A549 (cell line): ENCODE measurements around the gene LAMTOR4. TPM values are rescaled to one million over a fixed set of nuclear protein-coding genes. Genes with fewer than 3 reads are reported as not detected.

Source experiments
- ATAC-seq, 2 experiments: fragments of 200-7000 bp in 1 of 2; fragments of >200 bp in 1 of 2; cut with Nextera tagmentation in 1 of 2; cut with Tn5 transposase in 1 of 2; 3 replicates each; pipeline versions ENCODE4 v1.8.0 to v1.9.1; 2018 to 2020; ENCODE audit warnings: mild to moderate bottlenecking in 1 of 2, moderate library complexity in 1 of 2
- CTCF ChIA-PET: fragments of 300-600 bp; sonication (Branson Sonifier 250); formaldehyde crosslinking; extraction: SDS; loops from one replicate; lab custom pipeline; 2021; ENCODE audit warnings: antibody characterized with exemption, inconsistent platforms; lab: Yijun Ruan, JAX
- POLR2A ChIA-PET: fragments of 350-600 bp; formaldehyde crosslinking; extraction: SDS; loops from one replicate; lab custom pipeline; 2021; ENCODE audit warnings: antibody characterized with exemption, inconsistent platforms; lab: Yijun Ruan, JAX
- DNase-seq, 2 experiments: peaks; one replicate each; pipeline versions ENCODE4 v3.0.0 to v3.0.0-alpha.2; 2011 to 2016; ENCODE audit warnings: low read depth in 1 of 2, low spot score in 1 of 2
- FAIRE-seq: peaks from 2 replicates; lab custom pipeline; 2011; peaks lifted over from hg19 to GRCh38; lab: Jason Lieb, UNC
- H3K27ac ChIP-seq, 2 experiments: fragments of >200 bp; sonication (Bioruptor Twin); formaldehyde crosslinking; 3 replicates each; pipeline ENCODE4 v1.5.1; 2016 to 2017
- H3K4me1 ChIP-seq: fragments of >200 bp; sonication (Bioruptor Twin); formaldehyde crosslinking; 3 replicates; pipeline ENCODE4 v1.6.1; 2016
- H3K4me2 ChIP-seq: fragments of >200 bp; sonication (Bioruptor Twin); formaldehyde crosslinking; 3 replicates; pipeline ENCODE4 v1.6.1; 2016
- H3K4me3 ChIP-seq: fragments of >200 bp; sonication (Bioruptor Twin); formaldehyde crosslinking; 3 replicates; pipeline ENCODE4 v1.5.1; 2016
- H3K9me3 ChIP-seq: fragments of >200 bp; sonication (Bioruptor Twin); formaldehyde crosslinking; 3 replicates; pipeline ENCODE4 v1.6.1; 2016
- BCL3 ChIP-seq: fragments of >200 bp; sonication (Bioruptor Twin); formaldehyde crosslinking; IDR thresholded peaks from 3 replicates; pipeline ENCODE4 v1.6.1; 2016
- BHLHE40 ChIP-seq: IDR thresholded peaks from 2 replicates; pipeline ENCODE4 v1.6.1; 2012; ENCODE audit warnings: low read depth, low read length, inconsistent platforms
- CTCF ChIP-seq: fragments of >200 bp; sonication (Bioruptor Twin); formaldehyde crosslinking; IDR thresholded peaks from 3 replicates; pipeline ENCODE4 v1.5.1; 2016
- EHF ChIP-seq: fragments of 250-450 bp; sonication (Bioruptor Pico); IDR thresholded peaks from 2 replicates; pipeline ENCODE4 v1.5.0; 2020; ENCODE audit warnings: mild to moderate bottlenecking
- EHMT2 ChIP-seq: fragments of 200-600 bp; sonication (generic); IDR thresholded peaks from 2 replicates; pipeline ENCODE4 v1.6.1; 2016; ENCODE audit warnings: antibody characterized with exemption, low read depth, mild to moderate bottlenecking, moderate library complexity
- ELK1 ChIP-seq: fragments of 150-350 bp; IDR thresholded peaks from 2 replicates; pipeline ENCODE4 v1.6.1; 2014; ENCODE audit warnings: low read depth, mild to moderate bottlenecking, low read length
- FOSB ChIP-seq: fragments of 250-450 bp; sonication (Bioruptor Pico); IDR thresholded peaks from 2 replicates; pipeline ENCODE4 v1.5.0; 2020; ENCODE audit warnings: mild to moderate bottlenecking, moderate library complexity
- FOSL2 ChIP-seq, 2 experiments: fragments of 450-650 bp in 1 of 2; fragments of >200 bp in 1 of 2; sonication (Bioruptor Twin) in 1 of 2; formaldehyde crosslinking; IDR thresholded peaks; 2 replicates each; pipeline versions ENCODE4 v1.5.0 to v1.6.1; 2016 to 2020; ENCODE audit warnings: mild to moderate bottlenecking in 1 of 2, moderate library complexity in 1 of 2
- FOXS1 ChIP-seq: fragments of 250-450 bp; sonication (Bioruptor Pico); IDR thresholded peaks from 2 replicates; pipeline ENCODE4 v1.5.0; 2020; ENCODE audit warnings: mild to moderate bottlenecking, moderate library complexity
- GATA3 ChIP-seq: IDR thresholded peaks from 2 replicates; pipeline ENCODE4 v1.6.1; 2012; ENCODE audit warnings: borderline replicate concordance
- HEYL ChIP-seq: fragments of 250-450 bp; sonication (Bioruptor Pico); IDR thresholded peaks from 2 replicates; pipeline ENCODE4 v1.8.0; 2021; ENCODE audit warnings: mild to moderate bottlenecking, moderate library complexity
- HMGXB4 ChIP-seq: fragments of 250-450 bp; sonication (Bioruptor Pico); IDR thresholded peaks from 2 replicates; pipeline ENCODE4 v1.5.0; 2021; ENCODE audit warnings: mild to moderate bottlenecking, moderate library complexity, borderline replicate concordance
- HOXB13 ChIP-seq: fragments of 250-450 bp; sonication (Bioruptor Pico); IDR thresholded peaks from 2 replicates; pipeline ENCODE4 v1.5.0; 2020; ENCODE audit warnings: low read depth, mild to moderate bottlenecking, moderate library complexity
- HOXB5 ChIP-seq: fragments of 250-450 bp; sonication (Bioruptor Pico); IDR thresholded peaks from 2 replicates; pipeline ENCODE4 v1.5.0; 2020; ENCODE audit warnings: mild to moderate bottlenecking, moderate library complexity
- JUN ChIP-seq, 2 experiments: fragments of >200 bp; sonication (Bioruptor Twin); formaldehyde crosslinking; IDR thresholded peaks; 2 replicates in 1 of 2; 3 replicates in 1 of 2; pipeline ENCODE4 v1.6.1; 2016 to 2017
- JUNB ChIP-seq: fragments of >200 bp; sonication (Bioruptor Twin); formaldehyde crosslinking; IDR thresholded peaks from 2 replicates; pipeline ENCODE4 v1.6.1; 2016
- KDM5A ChIP-seq: fragments of 200-600 bp; sonication (generic); IDR thresholded peaks from 2 replicates; pipeline ENCODE4 v1.6.1; 2016; ENCODE audit warnings: antibody characterized with exemption, mild to moderate bottlenecking
- MYC ChIP-seq: IDR thresholded peaks from 2 replicates; pipeline ENCODE4 v1.6.1; 2012; ENCODE audit warnings: mild to moderate bottlenecking, inconsistent platforms, low read length, improper control_type of control experiment, borderline replicate concordance
- NFE2L2 ChIP-seq: fragments of 150-350 bp; conservative IDR thresholded peaks from 2 replicates; pipeline ENCODE4 v1.6.1; 2014; ENCODE audit warnings: low read length
- NR3C1 ChIP-seq: fragments of >200 bp; sonication (Bioruptor Twin); formaldehyde crosslinking; IDR thresholded peaks from 3 replicates; pipeline ENCODE4 v1.6.1; 2017
- RAD21 ChIP-seq, 2 experiments: fragments of >200 bp in 1 of 2; sonication (Bioruptor Twin) in 1 of 2; formaldehyde crosslinking in 1 of 2; IDR thresholded peaks in 1 of 2; conservative IDR thresholded peaks in 1 of 2; 2 replicates in 1 of 2; 3 replicates in 1 of 2; pipeline ENCODE4 v1.6.1; 2012 to 2018; ENCODE audit warnings: inconsistent platforms in 1 of 2
- RARB ChIP-seq: fragments of 250-450 bp; sonication (Bioruptor Pico); IDR thresholded peaks from 2 replicates; pipeline ENCODE4 v1.8.0; 2021; ENCODE audit warnings: mild to moderate bottlenecking, moderate library complexity
- RCOR1 ChIP-seq: fragments of 150-350 bp; IDR thresholded peaks from 2 replicates; pipeline ENCODE4 v1.6.1; 2014; ENCODE audit warnings: antibody characterized with exemption, low read length, low read depth
- RFX5 ChIP-seq: fragments of 450-650 bp; IDR thresholded peaks from 2 replicates; pipeline ENCODE4 v1.7.1; 2014; ENCODE audit warnings: antibody characterized with exemption, mild to moderate bottlenecking, moderate library complexity
- SMC3 ChIP-seq: fragments of >200 bp; sonication (Bioruptor Twin); formaldehyde crosslinking; IDR thresholded peaks from 3 replicates; pipeline ENCODE4 v1.6.1; 2018; ENCODE audit warnings: inconsistent platforms
- SREBF2 ChIP-seq: fragments of 450-650 bp; IDR thresholded peaks from 2 replicates; pipeline ENCODE4 v1.6.1; 2014; ENCODE audit warnings: mild to moderate bottlenecking, moderate library complexity
- TFCP2L1 ChIP-seq: fragments of 250-450 bp; sonication (Bioruptor Pico); IDR thresholded peaks from 2 replicates; pipeline ENCODE4 v1.5.0; 2021; ENCODE audit warnings: mild to moderate bottlenecking
- TP53 ChIP-seq: fragments of 250-450 bp; sonication (Bioruptor Pico); IDR thresholded peaks from 2 replicates; pipeline ENCODE4 v1.5.0; 2021; ENCODE audit warnings: mild to moderate bottlenecking, moderate library complexity
- ZFP36 ChIP-seq: fragments of 450-650 bp; IDR thresholded peaks from 2 replicates; pipeline ENCODE4 v1.6.1; 2014; ENCODE audit warnings: borderline replicate concordance; ENCODE audit not compliant: partially characterized antibody
- ZNF302 ChIP-seq: fragments of 250-450 bp; sonication (Bioruptor Pico); IDR thresholded peaks from 2 replicates; pipeline ENCODE4 v1.9.0; 2021; ENCODE audit warnings: inconsistent platforms, mild to moderate bottlenecking, moderate library complexity
- WGBS: methylation state at CpG from one replicate; pipeline ENCODE4 v1.1.6; 2017; ENCODE audit errors: missing lambda C conversion rate; 5-methylcytosine and 5-hydroxymethylcytosine counted together
- polyA plus RNA-seq, 4 experiments: library from polyadenylated mRNA; depleted of rRNA in 3 of 4; stranded (reverse); fragments of >200 nt; fragmentation: RNase III in 1 of 4; extraction: RNeasy Plus Mini Kit Qiagen cat#74134 plus additional on column Dnase treatment in 1 of 4; gene quantifications; 2 replicates in 3 of 4; 3 replicates in 1 of 4; pipeline ENCODE4 v1.2.3, GENCODE V29; 2011 to 2017

LAMTOR4 gene
- polyA plus RNA-seq, 2 of the 4 experiments (the other 2 are of a cell fraction), result 123 to 177 TPM

- 73% methylated on average over 5 of the region's 5 CpGs for WGBS
- H3K4me2 ChIP-seq, result no peak overlapping the region
- ATAC-seq, result no peak
- no peak overlapping the region for H3K4me3 ChIP-seq
- POLR2A ChIA-PET, result no interaction called here
- CTCF ChIA-PET, result interaction anchor here (0.8 to 1.8 kb wide), 2 partner anchors 14 to 42 kb away, joined by 3 to 7 read pairs; no protein-coding TSS in a partner anchor
- DNase-seq, result no peak
- H3K27ac ChIP-seq, result no peak overlapping the region
- no peaks in the 10 kb centered on the region; the same call in 2 of the 3 replicates for H3K9me3 ChIP-seq
- peaks cover 9% of the 10 kb centered on the region; the same call in 2 of the 3 replicates for H3K4me1 ChIP-seq
- no peak for TF ChIP-seq SREBF2
- TF ChIP-seq RARB, result no peak
- TF ChIP-seq BCL3, result no peak
- no peak for TF ChIP-seq FOXS1 (CRISPR knock-in tag)
- TF ChIP-seq RFX5, result no peak
- no peak for TF ChIP-seq HEYL (CRISPR knock-in tag)
- no peak for TF ChIP-seq MYC
- TF ChIP-seq HOXB13 (CRISPR knock-in tag), result no peak
- TF ChIP-seq KDM5A, result no peak
- TF ChIP-seq ZFP36, result no peak
- no peak for TF ChIP-seq GATA3
- TF ChIP-seq TP53 (CRISPR knock-in tag), result no peak
- TF ChIP-seq JUNB, result no peak
- TF ChIP-seq NR3C1, result no peak
- no peak for TF ChIP-seq FOSL2 (IDR thresholded peaks at IDR 0.05)
- no peak for TF ChIP-seq FOSL2 (CRISPR knock-in tag; IDR thresholded peaks at IDR 0.05)
- no peak for TF ChIP-seq CTCF
- TF ChIP-seq ELK1, result no peak
- TF ChIP-seq SMC3, result no peak
- TF ChIP-seq RAD21 (conservative IDR thresholded peaks at IDR 0.05 in 1 of 2, IDR thresholded peaks at IDR 0.05 in 1 of 2), result no peak
- no peak for TF ChIP-seq RCOR1
- FAIRE-seq, result no peak
Observed at GRCh38 chr7:100174582-100174981, 25.9 kb downstream of the LAMTOR4 start.

- no peak overlapping the region for H3K4me2 ChIP-seq
- POLR2A ChIA-PET, result no interaction called here
Observed at GRCh38 chr7:100175296-100175935, 26.7 kb downstream of the LAMTOR4 start.

More at GRCh38 chr7:100175296-100175935, 26.7 kb downstream of the LAMTOR4 start:
- Histone ChIP-seq H3K9me3 (no peaks in the 10 kb centered on the region; the same call in 2 of the 3 replicates), H3K4me3 (no peak overlapping the region), H3K27ac (no peak overlapping the region), H3K4me1 (peaks cover 9% of the 10 kb centered on the region; the same call in 2 of the 3 replicates)
- 93% methylated on average over 14 of the region's 14 CpGs for WGBS
- no peak for DNase-seq
- FAIRE-seq, result no peak
- no peak for ATAC-seq
- TF ChIP-seq FOSB (CRISPR knock-in tag), result no peak
- no peak for TF ChIP-seq BHLHE40
- no peak for TF ChIP-seq HOXB5 (CRISPR knock-in tag)
- TF ChIP-seq EHMT2, result no peak
- TF ChIP-seq NFE2L2, result no peak
- no peak for TF ChIP-seq TFCP2L1
- TF ChIP-seq TP53 (CRISPR knock-in tag), result no peak
- no peak for TF ChIP-seq HMGXB4 (CRISPR knock-in tag)
- TF ChIP-seq EHF (CRISPR knock-in tag), result no peak
- TF ChIP-seq JUN (IDR thresholded peaks at IDR 0.05), result no peak
- TF ChIP-seq ELK1, result no peak
- no peak for TF ChIP-seq ZNF302
- CTCF ChIA-PET, result interaction anchor here (0.8 to 1.8 kb wide), 3 partner anchors 11 to 43 kb away, joined by 3 to 7 read pairs (median 3); no protein-coding TSS in a partner anchor
